GM19467 (cell line): ENCODE data around the gene DNAJC7.
"Not testable (repeated sequence)": the region's sequence is repeated elsewhere in the genome, so short reads cannot be mapped to it uniquely, and the experiment has no call there.

ENCODE experiments used
- ATAC-seq: cut with Tn5 transposase; IDR thresholded peaks from one replicate; pipeline ENCODE4 v1.9.1; 2021; ENCODE audit warnings: mild to moderate bottlenecking, moderate library complexity; ENCODE audit not compliant: unreplicated experiment

DNAJC7 gene

GRCh38 chr17:41959030-41959335 lies 58.3 kb downstream of the DNAJC7 start:
- no peak for ATAC-seq

GRCh38 chr17:41957869-41958439 lies 59.3 kb downstream of the DNAJC7 start:
- no peak for ATAC-seq

- no peak for ATAC-seq
Observed at GRCh38 chr17:41957031-41957868, 60.0 kb downstream of the DNAJC7 start.

GRCh38 chr17:41956522-41956921 lies 60.7 kb downstream of the DNAJC7 start:
- no peak for ATAC-seq

GRCh38 chr17:41948762-41949460 lies 68.3 kb downstream of the DNAJC7 start:
- no peak for ATAC-seq

GRCh38 chr17:41944943-41945342 lies 72.3 kb downstream of the DNAJC7 start:
- no peak for ATAC-seq

GRCh38 chr17:41943492-41943891 lies 73.7 kb downstream of the DNAJC7 start:
- ATAC-seq = no peak

- ATAC-seq = no peak
Observed at GRCh38 chr17:41942626-41943373, 74.4 kb downstream of the DNAJC7 start.

GRCh38 chr17:41941168-41941567 lies 76.1 kb downstream of the DNAJC7 start:
- no peak for ATAC-seq

GRCh38 chr17:41939693-41940090 lies 77.5 kb downstream of the DNAJC7 start:
- no peak for ATAC-seq

GRCh38 chr17:41939044-41939692 lies 78.1 kb downstream of the DNAJC7 start:
- no peak for ATAC-seq

- no peak for ATAC-seq
Observed at GRCh38 chr17:41937970-41938954, 79.0 kb downstream of the DNAJC7 start.

GRCh38 chr17:41935641-41936040 lies 81.6 kb downstream of the DNAJC7 start:
- ATAC-seq = no peak

GRCh38 chr17:41932816-41933389 lies 84.3 kb downstream of the DNAJC7 start:
- ATAC-seq = no peak

GRCh38 chr17:41931715-41932114 lies 85.5 kb downstream of the DNAJC7 start:
- ATAC-seq = not testable (repeated sequence)

- ATAC-seq = not testable (repeated sequence)
Observed at GRCh38 chr17:41930833-41931156, 86.4 kb downstream of the DNAJC7 start.

GRCh38 chr17:41930009-41930832 lies 87.0 kb downstream of the DNAJC7 start, which contains the start of gene ODAD4:
ODAD4 (plus strand) TSS chr17:41930617; CDS start chr17:41930724, 107 bp downstream.
- ATAC-seq = peak; percentile 89

- ATAC-seq = no peak
Observed at GRCh38 chr17:41928693-41929251, 88.5 kb downstream of the DNAJC7 start.
